NCI-H774 (cell line): ENCODE measurements around the gene FAM118B.
"Not testable (repeated sequence)": the region's sequence is repeated elsewhere in the genome, so short reads cannot be mapped to it uniquely, and the experiment has no call there.

Source experiments
- DNase-seq: peaks from one replicate; lab custom pipeline; 2025; lab: John Stamatoyannopoulos, UW

The FAM118B gene

GRCh38 chr11:126268708-126269579 is 57.4 kb downstream of the FAM118B start, which contains the start of the genes FOXRED1 and SRPRA:
FOXRED1 (plus strand) TSS chr11:126269154; CDS start chr11:126269207, 53 bp downstream.
SRPRA (minus strand) TSS chr11:126268895; CDS start chr11:126268804, 91 bp downstream.
- DNase-seq: peak; percentile 100

DNA sequence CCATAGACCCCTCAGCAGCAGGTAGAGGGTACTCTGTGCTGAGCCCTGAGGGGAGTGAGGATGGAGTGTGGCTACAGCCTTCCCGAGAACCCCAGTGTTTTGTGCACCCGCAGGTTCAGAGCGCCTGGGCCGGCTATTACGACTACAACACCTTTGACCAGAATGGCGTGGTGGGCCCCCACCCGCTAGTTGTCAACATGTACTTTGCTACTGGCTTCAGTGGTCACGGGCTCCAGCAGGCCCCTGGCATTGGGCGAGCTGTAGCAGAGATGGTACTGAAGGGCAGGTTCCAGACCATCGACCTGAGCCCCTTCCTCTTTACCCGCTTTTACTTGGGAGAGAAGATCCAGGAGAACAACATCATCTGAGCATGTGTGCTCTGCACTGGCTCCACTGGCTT is 65.7 kb downstream of the FAM118B start:
- DNase-seq: no peak

DNA sequence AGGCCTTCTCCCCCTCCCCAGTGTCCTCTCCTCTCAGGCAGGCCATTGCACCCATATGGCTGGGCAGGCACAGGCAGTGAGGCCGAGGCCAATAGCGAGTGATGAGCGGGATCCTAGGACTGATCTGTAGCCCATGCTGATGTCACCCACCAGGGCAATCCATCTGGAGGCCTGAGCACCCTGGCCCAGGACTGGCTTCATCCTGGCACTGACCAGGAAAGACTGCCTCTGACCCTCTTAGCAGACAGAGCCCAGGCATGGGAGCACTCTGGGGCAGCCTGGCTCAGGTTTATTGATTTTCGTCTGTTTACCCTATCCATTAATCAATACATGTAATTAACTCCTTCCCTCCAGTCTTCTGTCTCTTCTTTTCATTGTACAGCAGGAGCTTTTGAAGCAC is 66.2 kb downstream of the FAM118B start:
- DNase-seq: no peak

GRCh38 chr11:126279191-126279590 is 67.6 kb downstream of the FAM118B start:
- DNase-seq: no peak

DNA sequence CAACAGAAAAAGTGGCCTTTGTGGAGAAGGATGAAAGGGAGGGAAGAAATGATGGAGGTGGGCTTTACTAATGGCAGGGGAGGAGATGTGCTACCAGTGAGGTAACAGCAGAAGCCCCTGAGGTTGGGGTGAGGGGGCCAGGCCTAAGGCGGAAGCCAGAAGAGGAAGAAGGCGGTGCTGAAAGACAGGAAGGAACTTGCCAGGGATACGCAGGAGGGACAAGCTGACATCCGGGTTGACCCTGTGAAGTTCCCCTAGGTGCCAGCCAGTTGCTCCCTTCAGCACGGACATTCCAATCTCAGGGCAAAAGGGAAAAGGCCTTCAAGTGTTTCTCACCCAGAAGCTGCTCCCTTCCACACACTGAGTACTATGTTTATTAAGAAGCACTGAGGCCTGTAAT is 69.0 kb downstream of the FAM118B start:
- DNase-seq: no peak

GRCh38 chr11:126281245-126281644 is 69.7 kb downstream of the FAM118B start:
- DNase-seq: no peak

DNA sequence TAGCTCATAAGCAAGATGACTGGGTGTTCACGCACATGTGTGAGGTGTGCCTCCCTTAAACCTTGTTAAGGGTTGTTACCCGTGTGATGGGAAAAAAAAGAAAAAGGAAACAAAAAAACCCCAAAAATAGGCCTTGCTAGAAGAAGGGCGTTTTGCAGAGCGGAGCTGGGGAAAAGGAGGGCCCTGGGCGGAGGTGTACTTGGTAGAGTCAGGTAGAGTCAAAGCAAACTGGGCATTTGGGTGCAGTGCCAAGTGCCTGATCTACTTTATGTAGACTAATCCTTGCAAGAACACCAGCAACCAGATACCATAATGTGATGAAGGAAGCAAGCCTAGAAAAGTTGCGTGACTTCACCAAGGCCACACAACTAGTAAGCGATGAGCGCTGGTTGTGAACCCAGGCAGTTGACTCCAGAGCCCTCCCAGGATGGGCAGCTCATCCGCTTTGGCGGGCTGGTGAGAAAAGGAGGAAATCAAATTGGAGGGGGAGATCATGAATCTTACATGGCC is 70.1 kb downstream of the FAM118B start:
- no peak for DNase-seq

DNA sequence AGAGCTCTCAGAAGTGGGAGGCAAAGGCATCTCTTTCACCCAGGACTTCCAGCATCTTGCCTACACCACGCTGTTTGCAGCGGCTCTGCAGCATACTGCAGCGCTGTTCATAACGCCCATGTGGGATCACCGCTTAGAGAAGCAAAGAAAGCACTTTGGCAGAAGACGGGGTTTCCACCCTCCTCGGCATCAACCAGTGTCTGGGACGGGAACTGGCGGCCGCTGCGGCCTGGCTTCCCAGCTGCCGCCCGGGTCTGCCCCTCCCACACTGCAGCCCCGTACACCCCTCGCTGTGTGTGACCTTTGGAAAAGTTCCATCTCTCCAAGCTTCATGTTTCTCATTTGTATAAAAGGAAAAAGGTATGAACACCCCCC is 70.8 kb downstream of the FAM118B start:
- DNase-seq: peak; percentile 9

DNA sequence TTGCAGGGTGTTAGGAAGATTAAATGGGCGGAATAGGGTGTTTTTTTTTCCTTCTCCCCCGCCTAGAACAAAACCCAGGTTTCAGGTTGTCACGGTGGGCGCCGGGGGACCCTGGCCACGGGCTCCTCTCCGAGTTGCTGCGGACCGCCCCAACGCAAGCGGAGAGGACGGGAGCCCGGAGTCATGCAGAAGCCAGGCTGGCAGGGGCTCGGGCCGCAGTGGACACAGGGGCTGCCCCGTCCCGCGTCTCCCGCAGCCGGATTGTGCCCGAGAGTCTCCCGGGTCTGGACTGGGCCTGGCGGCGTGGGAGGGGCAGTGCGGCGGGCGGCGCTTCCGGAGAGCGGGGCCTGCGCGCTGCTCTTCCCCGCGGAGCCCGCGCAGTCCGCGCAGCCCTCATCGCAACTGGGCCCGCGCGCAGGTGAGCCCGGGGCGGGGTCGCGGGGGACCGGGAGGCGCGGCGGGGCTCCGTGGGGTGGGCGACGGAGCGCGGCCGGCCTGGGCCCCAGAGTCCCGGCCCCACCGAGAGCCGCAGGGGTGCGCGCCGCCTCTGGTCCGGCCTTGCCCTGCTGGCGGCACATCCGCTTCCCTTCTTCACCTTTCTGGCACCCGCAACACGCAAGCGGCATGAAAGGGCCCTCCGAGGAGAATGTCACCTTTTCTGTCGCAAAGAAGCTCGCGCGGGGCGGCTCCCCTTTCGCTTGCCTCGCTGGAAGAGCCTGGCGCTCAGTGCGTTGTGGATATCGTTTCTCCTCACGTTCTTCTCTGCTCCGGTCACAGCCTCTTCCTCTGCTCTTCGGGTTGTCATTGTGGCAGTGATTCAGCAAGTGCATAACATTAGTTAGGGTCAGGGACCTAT is 71.4 kb downstream of the FAM118B start, which contains the start of gene TIRAP:
Gene TIRAP, plus strand, starts transcription at position 358 of the 856 bp plus-strand sequence. CDS start 7,802 bp downstream, outside the sequence.
- DNase-seq: peak; percentile 73

DNA sequence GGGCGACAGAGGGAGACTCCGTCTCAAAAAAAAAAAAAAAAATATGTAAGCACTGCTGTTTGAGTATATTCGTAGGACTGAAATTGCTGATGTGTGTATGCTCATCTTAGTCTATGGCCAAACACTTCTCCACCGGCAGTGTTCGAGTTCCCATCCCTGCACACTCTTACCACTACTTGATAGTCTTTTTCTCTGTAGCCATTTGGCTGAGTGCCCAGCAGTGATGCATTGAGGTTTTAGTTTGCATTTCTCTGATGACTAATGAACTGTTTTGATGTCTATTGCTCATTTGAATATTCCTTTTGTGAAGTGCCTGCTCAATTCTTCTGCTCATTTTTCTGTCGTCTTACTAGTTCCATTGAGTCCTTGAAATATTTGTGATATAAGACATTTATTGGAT is 73.2 kb downstream of the FAM118B start:
- peak; percentile 72 for DNase-seq

GRCh38 chr11:126288237-126288636 is 76.7 kb downstream of the FAM118B start:
- DNase-seq: no peak

DNA sequence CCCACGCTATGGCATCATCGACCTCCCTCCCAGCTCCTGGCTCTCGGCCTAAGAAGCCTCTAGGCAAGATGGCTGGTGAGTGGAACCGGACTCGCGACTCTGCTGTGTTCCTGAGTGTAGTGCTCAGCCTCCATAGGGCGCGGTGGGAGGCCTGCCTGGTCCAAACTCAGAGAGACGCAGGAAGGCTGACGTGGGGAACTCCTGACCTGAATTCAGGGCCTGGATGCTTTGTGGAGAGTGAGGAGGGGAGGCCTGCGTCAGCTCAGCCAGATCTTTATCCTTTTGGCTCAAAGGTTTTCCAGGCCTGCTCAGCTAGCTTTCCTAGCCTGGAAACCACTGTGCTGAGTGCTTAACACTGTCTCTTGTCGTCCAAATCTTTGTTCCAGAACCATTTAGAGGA is 79.3 kb downstream of the FAM118B start:
- no peak for DNase-seq

GRCh38 chr11:126293726-126294125 is 82.1 kb downstream of the FAM118B start:
- DNase-seq: no peak

GRCh38 chr11:126297004-126297403 is 85.4 kb downstream of the FAM118B start:
- no peak for DNase-seq

DNA sequence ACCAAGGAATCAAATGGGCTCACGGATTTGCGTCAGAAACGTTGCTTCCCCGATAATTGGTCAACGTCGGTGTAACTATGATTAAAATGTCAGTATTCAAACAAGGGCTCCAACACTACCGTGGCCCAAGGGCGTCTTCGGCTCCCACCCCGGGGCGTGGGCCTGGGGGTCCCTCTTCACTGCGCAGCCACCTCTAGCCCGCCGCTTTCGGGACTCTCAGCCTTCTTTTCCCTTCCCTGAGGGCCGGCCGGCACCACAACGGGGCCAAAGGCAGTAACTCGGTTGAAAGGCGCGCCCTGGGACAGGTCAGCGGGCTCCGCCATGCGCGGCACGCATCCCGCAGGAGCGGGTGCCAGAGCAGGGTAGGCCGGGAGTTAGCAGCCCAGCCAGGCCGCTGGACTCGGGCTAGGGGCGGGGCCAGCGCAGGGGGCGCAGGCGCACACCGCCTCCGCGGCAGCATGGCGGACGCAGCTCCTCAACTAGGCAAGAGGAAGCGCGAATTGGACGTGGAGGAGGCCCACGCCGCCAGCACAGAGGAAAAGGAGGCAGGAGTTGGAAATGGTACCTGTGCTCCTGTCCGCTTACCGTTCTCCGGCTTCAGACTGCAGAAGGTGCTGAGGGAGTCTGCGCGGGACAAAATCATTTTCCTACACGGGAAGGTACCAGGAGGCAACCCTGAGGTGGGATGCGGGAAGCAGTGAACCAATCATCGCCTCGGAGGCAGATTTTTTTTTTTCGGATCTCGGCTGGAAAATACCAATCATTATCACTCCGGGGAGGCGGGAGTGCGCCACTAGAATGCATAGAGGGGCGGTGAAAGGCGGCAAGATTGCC is 92.3 kb downstream of the FAM118B start, which contains the start of gene DCPS:
Gene DCPS, plus strand, starts transcription at position 438 of the 834 bp plus-strand sequence. Its CDS starts 21 bp downstream, at position 459.
- peak; percentile 94 for DNase-seq

DNA sequence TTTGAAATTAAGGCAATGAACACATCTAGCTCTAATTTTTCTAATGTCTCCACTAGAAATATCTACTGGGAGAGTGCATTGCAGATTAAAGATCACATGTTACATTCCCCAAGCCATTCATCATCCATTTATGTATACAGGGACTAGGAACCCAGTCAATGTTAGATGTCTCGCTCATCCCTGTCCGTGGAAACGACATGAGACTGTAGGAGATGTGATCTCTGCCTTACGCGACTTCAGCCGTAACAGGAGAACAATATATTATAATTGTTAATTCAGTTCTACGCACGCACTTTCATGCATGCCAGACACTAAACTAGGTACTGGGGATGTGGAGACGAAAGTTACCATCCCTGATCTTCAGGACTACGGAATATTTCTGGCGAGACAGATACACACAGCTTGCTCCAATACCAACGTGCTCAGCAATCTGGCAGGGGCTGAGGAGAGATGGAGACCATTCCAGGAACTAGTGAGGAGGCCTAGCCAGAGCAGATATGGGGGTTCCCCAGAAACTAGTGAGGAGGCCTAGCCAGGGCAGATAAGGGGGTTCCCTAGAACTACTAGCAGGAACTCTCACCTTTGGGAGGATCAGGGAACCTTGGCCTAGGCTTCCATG is 93.0 kb downstream of the FAM118B start:
- DNase-seq: no peak

- no peak for DNase-seq
Observed at GRCh38 chr11:126305699-126306098, 94.1 kb downstream of the FAM118B start.

DNA sequence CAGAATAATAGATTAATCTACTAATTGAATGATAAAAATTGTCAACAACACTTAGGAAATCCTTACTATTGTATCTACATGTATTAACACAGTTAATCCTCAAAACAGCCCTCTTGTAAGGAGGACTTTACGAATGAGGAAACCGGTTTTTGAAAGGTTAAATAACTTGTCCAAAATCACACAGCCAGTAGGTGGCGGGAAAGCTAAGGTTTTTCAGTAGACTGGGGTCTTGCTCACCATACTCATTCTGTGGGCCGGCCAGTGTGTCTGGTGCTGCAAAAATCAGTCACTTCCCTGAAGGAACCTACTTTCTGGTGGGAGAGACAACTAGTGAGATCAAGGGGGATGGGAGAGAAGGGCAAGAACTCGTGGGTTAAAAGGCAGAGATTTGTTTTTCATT is 96.1 kb downstream of the FAM118B start:
- no peak for DNase-seq

GRCh38 chr11:126308271-126308671 is 96.7 kb downstream of the FAM118B start:
- no peak for DNase-seq

GRCh38 chr11:126308771-126309170 is 97.2 kb downstream of the FAM118B start:
- DNase-seq: not testable (repeated sequence)
